Activated T-helper 2 cell treated with anti-CD3 and anti-CD28 coated beads, Interferon-gamma antibody, Interleukin-2, Interleukin-4, amounts not matched to agents 10 μg/mL and 5 μg/mL and 100 μg/mL, durations not matched to agents 14 hours and 24 hours and 36 hours (primary cell): ENCODE data around the gene CSNK2A1. TPM values are rescaled to one million over a fixed set of nuclear protein-coding genes. Genes with fewer than 3 reads are reported as not detected.

Experiments
- DNase-seq: peaks from one replicate; pipeline ENCODE4 v3.0.0; 2021; ENCODE audit warnings: low spot score
- H3K27ac Mint-ChIP-seq: one replicate; pipeline ENCODE4 v1.8.0; 2021; ENCODE audit warnings: mixed read lengths
- H3K27me3 Mint-ChIP-seq: one replicate; pipeline ENCODE4 v1.8.0; 2021; ENCODE audit warnings: low read depth, mixed read lengths
- H3K36me3 Mint-ChIP-seq: one replicate; pipeline ENCODE4 v1.8.0; 2021; ENCODE audit warnings: low read depth, mixed read lengths
- H3K4me1 Mint-ChIP-seq: one replicate; pipeline ENCODE4 v1.8.0; 2021; ENCODE audit warnings: low read depth, mixed read lengths
- H3K4me3 Mint-ChIP-seq: one replicate; pipeline ENCODE4 v1.8.0; 2021; ENCODE audit warnings: low read depth, mild to moderate bottlenecking, moderate library complexity, mixed read lengths
- H3K9me3 Mint-ChIP-seq: one replicate; pipeline ENCODE4 v1.8.0; 2021; ENCODE audit warnings: mixed read lengths
- intact Hi-C: fragments of 100-400 bp; cut with micrococcal nuclease; formaldehyde crosslinking; loops from one replicate; pipeline ENCODE4 v1.15.1; 2023
- total RNA-seq: library from RNA; stranded (reverse); gene quantifications from 2 replicates; pipeline ENCODE4 v1.2.3, GENCODE V29; 2022

The CSNK2A1 gene
- total RNA-seq, 1 donor from 2014 or later = 169 TPM

- Mint-ChIP-seq H3K36me3 (no peaks in the 10 kb centered on the region), H3K9me3 (no peaks in the 10 kb centered on the region), H3K4me1 (no peaks in the 10 kb centered on the region), H3K27me3 (peaks cover 18% of the 10 kb centered on the region), H3K4me3 (no peak overlapping the region), H3K27ac (no peak overlapping the region)
- no peak for DNase-seq
- intact Hi-C loops = no loop called here
These were observed 30.8 kb upstream of the CSNK2A1 start for GRCh38 chr20:574297-574942.

- no peak overlapping the region for H3K27ac Mint-ChIP-seq
- intact Hi-C loops = no loop called here
- H3K4me1 Mint-ChIP-seq = no peaks in the 10 kb centered on the region
- peaks cover 21% of the 10 kb centered on the region for H3K27me3 Mint-ChIP-seq
- H3K9me3 Mint-ChIP-seq = no peaks in the 10 kb centered on the region
- DNase-seq = no peak
- no peaks in the 10 kb centered on the region for H3K36me3 Mint-ChIP-seq
- no peak overlapping the region for H3K4me3 Mint-ChIP-seq
These were observed 30.1 kb upstream of the CSNK2A1 start for GRCh38 chr20:573414-574296.

DNA sequence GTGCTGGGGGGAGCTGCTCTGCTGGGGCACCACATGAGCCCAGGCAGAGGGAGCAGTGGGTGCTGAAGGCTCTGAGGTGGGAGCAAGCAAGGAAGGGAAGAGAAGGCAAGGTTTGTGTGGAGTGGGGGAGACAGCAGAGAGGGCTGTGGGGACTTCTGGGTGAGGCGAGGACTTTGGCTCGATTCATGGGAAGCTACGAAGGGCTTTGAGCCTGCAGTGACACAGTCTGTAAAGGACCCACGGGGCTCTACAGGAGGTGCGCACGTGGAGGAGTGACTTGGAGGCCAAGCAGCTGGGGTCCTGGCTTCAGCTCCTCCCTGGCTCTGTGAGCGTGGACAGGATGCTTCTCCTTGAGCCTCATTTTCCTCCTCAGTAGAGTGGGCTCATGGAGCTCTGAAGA is 29.1 kb upstream of the CSNK2A1 start:
- Mint-ChIP-seq H3K4me3 (no peak overlapping the region), H3K27me3 (peaks cover 23% of the 10 kb centered on the region), H3K9me3 (no peaks in the 10 kb centered on the region), H3K36me3 (no peaks in the 10 kb centered on the region), H3K27ac (no peak overlapping the region), H3K4me1 (no peaks in the 10 kb centered on the region)
- DNase-seq = no peak
- intact Hi-C loops = no loop called here

GRCh38 chr20:571754-572441 is 28.3 kb upstream of the CSNK2A1 start:
- intact Hi-C loops = no loop called here
- no peaks in the 10 kb centered on the region for H3K9me3 Mint-ChIP-seq
- H3K36me3 Mint-ChIP-seq = no peaks in the 10 kb centered on the region
- no peak for DNase-seq
- H3K4me1 Mint-ChIP-seq = no peaks in the 10 kb centered on the region
- H3K27ac Mint-ChIP-seq = no peak overlapping the region
- H3K4me3 Mint-ChIP-seq = no peak overlapping the region
- H3K27me3 Mint-ChIP-seq = peaks cover 29% of the 10 kb centered on the region

DNA sequence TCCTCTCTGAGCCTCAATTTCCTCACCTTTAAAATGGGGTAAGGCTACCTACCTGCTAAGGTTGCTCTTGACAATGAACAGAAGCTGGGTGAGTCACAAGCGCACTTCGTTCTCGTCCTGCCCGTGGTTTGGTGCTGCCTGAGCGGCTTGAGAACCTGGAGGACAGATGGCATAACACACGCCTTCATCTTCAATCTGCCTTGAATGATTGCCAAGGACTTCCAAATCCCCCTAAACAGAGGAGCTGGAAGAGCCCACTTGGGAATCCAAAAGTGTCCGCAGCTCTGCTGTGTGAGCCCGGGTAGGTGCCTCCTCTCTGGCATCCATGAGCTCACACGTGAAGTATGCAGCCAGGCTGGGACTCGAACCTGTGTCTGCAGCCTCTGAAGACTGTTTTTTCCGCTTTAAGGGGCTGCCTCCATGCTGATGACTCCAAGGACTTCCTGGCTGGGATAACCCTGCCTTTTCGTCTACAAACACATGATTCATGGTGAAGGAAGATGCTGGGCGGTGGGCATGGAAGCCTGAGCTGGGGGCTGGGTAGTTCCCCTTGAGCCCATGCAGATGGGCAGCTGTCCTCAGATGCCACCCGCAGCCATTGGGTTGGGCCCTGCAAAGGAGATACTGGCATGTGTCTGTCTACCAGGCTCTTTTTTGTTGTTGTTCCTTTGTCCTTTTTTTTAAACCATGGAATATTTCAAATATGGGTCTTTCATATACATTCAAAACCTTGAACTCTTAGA is 25.3 kb upstream of the CSNK2A1 start:
- Mint-ChIP-seq H3K4me1 (no peaks in the 10 kb centered on the region), H3K27ac (no peak overlapping the region), H3K4me3 (no peak overlapping the region), H3K36me3 (no peaks in the 10 kb centered on the region), H3K27me3 (peaks cover 27% of the 10 kb centered on the region), H3K9me3 (no peaks in the 10 kb centered on the region)
- DNase-seq = no peak
- intact Hi-C loops = no loop called here

- no peak for DNase-seq
- no peaks in the 10 kb centered on the region for H3K36me3 Mint-ChIP-seq
- no peaks in the 10 kb centered on the region for H3K4me1 Mint-ChIP-seq
- no peak overlapping the region for H3K4me3 Mint-ChIP-seq
- intact Hi-C loops = no loop called here
- no peaks in the 10 kb centered on the region for H3K9me3 Mint-ChIP-seq
- H3K27ac Mint-ChIP-seq = no peak overlapping the region
- H3K27me3 Mint-ChIP-seq = peaks cover 25% of the 10 kb centered on the region
These were observed 24.6 kb upstream of the CSNK2A1 start for GRCh38 chr20:568097-568652.

DNA sequence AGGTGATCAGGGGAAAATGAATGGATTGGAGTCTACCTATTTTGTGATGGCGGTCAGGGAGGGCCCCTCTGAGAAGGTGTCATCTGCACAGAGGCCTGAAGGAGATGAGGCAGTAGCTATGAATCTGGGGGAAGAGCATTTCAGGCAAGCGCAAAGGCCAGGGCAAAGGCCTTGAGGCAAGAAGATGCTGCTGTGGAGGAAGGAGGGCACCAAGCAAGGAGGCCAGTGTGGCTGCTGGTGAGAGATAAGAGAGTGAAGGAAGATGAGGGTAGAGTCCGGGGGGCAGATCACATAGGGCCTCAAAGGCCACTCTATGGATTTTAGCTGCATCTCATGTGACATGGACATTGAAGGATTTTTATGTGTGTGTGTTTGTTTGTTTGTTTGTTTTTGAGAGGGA is 20.6 kb upstream of the CSNK2A1 start:
- Mint-ChIP-seq H3K27ac (no peak overlapping the region), H3K9me3 (no peaks in the 10 kb centered on the region), H3K4me1 (no peaks in the 10 kb centered on the region), H3K27me3 (peaks cover 17% of the 10 kb centered on the region), H3K36me3 (no peaks in the 10 kb centered on the region), H3K4me3 (no peak overlapping the region)
- DNase-seq = no peak
- intact Hi-C loops = loop anchor here (5.0 kb wide), 1 partner anchor 163 kb away; no protein-coding TSS in a partner anchor

GRCh38 chr20:563187-563586 is 19.6 kb upstream of the CSNK2A1 start:
- intact Hi-C loops = loop anchor here (5.0 kb wide), 1 partner anchor 164 kb away; no protein-coding TSS in a partner anchor
- Mint-ChIP-seq H3K9me3 (no peaks in the 10 kb centered on the region), H3K4me1 (no peaks in the 10 kb centered on the region)

GRCh38 chr20:562232-562897 is 18.8 kb upstream of the CSNK2A1 start:
- peaks cover 11% of the 10 kb centered on the region for H3K27me3 Mint-ChIP-seq
- DNase-seq = no peak
- intact Hi-C loops = loop anchor here (5.0 kb wide), 1 partner anchor 165 kb away; no protein-coding TSS in a partner anchor
- H3K36me3 Mint-ChIP-seq = no peaks in the 10 kb centered on the region
- H3K27ac Mint-ChIP-seq = no peak overlapping the region
- H3K4me3 Mint-ChIP-seq = no peak overlapping the region
- H3K9me3 Mint-ChIP-seq = no peaks in the 10 kb centered on the region
- no peaks in the 10 kb centered on the region for H3K4me1 Mint-ChIP-seq

More at GRCh38 chr20:563187-563586, 19.6 kb upstream of the CSNK2A1 start:
- Mint-ChIP-seq H3K36me3 (no peaks in the 10 kb centered on the region), H3K4me3 (no peak overlapping the region), H3K27me3 (peaks cover 12% of the 10 kb centered on the region), H3K27ac (no peak overlapping the region)
- DNase-seq = no peak

DNA sequence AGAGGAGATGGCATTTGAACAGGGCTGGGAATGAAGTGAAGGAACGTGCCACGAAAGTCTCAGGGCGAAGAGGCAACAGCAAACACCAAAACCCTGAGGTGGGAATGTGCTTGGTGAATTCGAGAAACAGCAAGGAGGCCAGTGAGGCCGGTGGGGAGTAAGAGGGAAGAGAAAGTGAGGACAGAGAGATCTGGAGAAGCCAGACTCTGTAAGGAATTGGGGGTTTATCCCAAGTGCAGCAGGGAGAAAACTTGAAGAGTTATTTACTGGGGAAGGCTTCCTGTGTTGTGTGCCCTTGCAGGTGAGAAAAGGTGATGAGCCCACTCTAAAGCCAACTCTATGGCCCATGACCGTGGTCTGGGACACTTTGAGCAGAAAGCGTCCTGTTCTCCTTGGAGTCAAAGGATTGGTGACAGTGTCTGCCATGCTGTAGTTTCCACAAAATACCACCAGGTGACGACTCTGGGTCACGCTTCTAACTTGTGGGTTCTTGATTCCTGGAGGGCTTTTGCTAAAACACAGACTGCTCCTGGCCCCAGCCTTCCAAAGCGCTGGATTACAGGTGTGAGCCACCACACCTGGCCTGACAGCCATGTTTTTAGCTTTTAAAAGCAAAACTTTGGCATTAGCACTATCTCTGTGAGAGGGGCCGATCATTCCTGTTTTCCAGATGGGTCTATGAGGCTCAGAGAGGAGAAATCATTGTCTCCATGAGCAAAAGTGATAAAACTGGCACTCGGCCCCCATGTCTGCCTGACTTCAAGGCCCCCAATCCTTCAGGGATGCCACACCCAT is 18.0 kb upstream of the CSNK2A1 start:
- intact Hi-C loops = loop anchor here (1.0 to 5.0 kb wide), 2 partner anchors 84 to 166 kb away; no protein-coding TSS in a partner anchor
- DNase-seq = peak; percentile 34
- H3K36me3 Mint-ChIP-seq = no peaks in the 10 kb centered on the region

DNA sequence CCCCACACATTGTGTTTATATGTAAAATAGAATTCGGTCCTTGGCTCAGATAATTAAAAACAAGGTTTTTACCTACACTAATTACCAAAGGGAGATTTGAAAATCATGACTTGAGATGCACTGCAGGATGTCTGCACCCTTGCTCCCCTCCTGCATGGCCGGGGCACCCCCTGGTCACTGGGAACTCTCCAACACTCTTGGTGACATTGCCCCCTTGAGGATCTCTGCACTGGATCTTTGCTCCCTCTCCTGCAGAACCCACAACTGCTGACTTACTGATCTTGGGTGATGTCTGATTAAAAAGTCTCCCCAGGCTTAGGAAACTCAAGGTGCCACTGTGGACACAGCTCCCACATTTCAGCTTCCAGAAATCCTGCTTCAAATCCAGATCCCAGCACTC is 17.1 kb upstream of the CSNK2A1 start:
- no peak overlapping the region for H3K4me3 Mint-ChIP-seq

More for the DNA sequence above, 18.0 kb upstream of the CSNK2A1 start:
- peaks cover 5% of the 10 kb centered on the region for H3K27me3 Mint-ChIP-seq
- H3K4me1 Mint-ChIP-seq = no peaks in the 10 kb centered on the region
- H3K27ac Mint-ChIP-seq = no peak overlapping the region
- H3K4me3 Mint-ChIP-seq = no peak overlapping the region
- H3K9me3 Mint-ChIP-seq = no peaks in the 10 kb centered on the region

More for the DNA sequence above, 17.1 kb upstream of the CSNK2A1 start:
- no peak overlapping the region for H3K27ac Mint-ChIP-seq
- no peaks in the 10 kb centered on the region for H3K36me3 Mint-ChIP-seq
- no peaks in the 10 kb centered on the region for H3K4me1 Mint-ChIP-seq
- no peak for DNase-seq
- peaks cover 10% of the 10 kb centered on the region for H3K27me3 Mint-ChIP-seq
- intact Hi-C loops = loop anchor here (1.0 to 5.0 kb wide), 2 partner anchors 85 to 167 kb away; no protein-coding TSS in a partner anchor
- no peaks in the 10 kb centered on the region for H3K9me3 Mint-ChIP-seq
